ENCODE data around the gene SMG1.

DNA sequence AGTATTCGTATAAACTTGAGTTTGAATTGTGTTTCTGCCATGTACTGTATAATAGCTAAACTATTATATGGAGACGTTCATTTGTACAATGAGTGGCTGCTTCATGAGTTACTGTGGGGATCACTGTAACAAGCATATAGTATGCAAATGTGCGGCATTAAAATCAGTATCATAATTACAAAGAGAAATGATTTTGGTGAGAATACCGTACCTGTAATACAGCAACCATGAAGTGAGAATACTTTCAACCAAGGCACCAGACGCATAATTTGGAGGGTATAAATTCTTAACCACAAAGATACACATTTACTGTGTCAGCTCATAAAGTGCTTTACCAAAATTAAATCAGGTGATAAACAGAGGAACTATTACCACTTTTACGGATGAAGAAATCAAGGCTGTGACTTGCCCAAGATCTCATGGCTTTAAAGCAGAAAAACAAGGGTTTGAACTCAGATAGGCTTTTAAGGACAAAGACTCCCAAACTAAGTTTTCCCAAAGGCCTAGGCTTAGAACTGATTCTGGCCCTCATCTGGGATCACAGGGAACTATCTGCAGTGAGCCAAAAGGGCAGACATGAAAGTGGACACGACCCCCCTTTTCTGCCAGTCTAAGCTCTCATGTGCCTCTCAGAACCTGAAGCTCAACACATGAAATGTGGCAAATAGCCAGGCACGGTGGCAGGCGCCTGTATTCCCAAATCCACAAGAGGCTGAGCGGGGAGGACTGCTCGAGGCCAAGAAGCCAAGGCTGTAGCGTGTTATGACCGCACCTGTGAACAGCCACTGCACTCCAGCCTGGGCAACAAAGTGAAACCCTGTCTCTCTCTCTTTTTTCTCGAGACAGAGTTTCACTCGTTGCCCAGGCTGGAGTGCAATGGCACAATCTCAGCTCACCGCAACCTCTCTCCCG lies 142.5 kb downstream of the SMG1 start:
- TF ChIP-seq CTCF (IDR thresholded peaks at IDR 0.05): no peak
- no peak for TF ChIP-seq ZFX (IDR thresholded peaks at IDR 0.05; ENCODE audit: borderline replicate concordance)

Measured in 22Rv1 (cell line).